ENCODE measurements around the gene INHBB.

GRCh38 chr2:120315367-120316033 lies 30.4 kb upstream of the INHBB start:
- TF ChIP-seq CTCF (conservative IDR thresholded peaks at IDR 0.05; ENCODE audit: low read depth, low read length): no peak
- no peak for TF ChIP-seq POLR2A (IDR thresholded peaks at IDR 0.05; ENCODE audit: low read depth, low read length)
- no peak for TF ChIP-seq MAFK (IDR thresholded peaks at IDR 0.05; ENCODE audit: low read depth, low read length)
- no peak for TF ChIP-seq CEBPB (IDR thresholded peaks at IDR 0.05; ENCODE audit: low read depth, low read length)
- TF ChIP-seq CHD1 (IDR thresholded peaks at IDR 0.05; ENCODE audit: low read depth, low read length): no peak
- no peak for TF ChIP-seq FOS (IDR thresholded peaks at IDR 0.05; ENCODE audit: low read depth, low read length)
- TF ChIP-seq RAD21 (IDR thresholded peaks at IDR 0.05; ENCODE audit: low read length): no peak
- TF ChIP-seq MXI1 (IDR thresholded peaks at IDR 0.05; ENCODE audit: borderline replicate concordance, low read depth, low read length): no peak

All from IMR-90 (cell line).